ENCODE data around the gene TMC6.

GRCh38 chr17:78124081-78124835, 4.3 kb downstream of the TMC6 start:
- TF ChIP-seq, protein P1, sequence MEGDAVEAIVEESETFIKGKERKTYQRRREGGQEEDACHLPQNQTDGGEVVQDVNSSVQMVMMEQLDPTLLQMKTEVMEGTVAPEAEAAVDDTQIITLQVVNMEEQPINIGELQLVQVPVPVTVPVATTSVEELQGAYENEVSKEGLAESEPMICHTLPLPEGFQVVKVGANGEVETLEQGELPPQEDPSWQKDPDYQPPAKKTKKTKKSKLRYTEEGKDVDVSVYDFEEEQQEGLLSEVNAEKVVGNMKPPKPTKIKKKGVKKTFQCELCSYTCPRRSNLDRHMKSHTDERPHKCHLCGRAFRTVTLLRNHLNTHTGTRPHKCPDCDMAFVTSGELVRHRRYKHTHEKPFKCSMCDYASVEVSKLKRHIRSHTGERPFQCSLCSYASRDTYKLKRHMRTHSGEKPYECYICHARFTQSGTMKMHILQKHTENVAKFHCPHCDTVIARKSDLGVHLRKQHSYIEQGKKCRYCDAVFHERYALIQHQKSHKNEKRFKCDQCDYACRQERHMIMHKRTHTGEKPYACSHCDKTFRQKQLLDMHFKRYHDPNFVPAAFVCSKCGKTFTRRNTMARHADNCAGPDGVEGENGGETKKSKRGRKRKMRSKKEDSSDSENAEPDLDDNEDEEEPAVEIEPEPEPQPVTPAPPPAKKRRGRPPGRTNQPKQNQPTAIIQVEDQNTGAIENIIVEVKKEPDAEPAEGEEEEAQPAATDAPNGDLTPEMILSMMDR (IDR thresholded peaks at IDR 0.05), result no peak
- no peak for TF ChIP-seq POLR2A (IDR thresholded peaks at IDR 0.05)

All from breast epithelium (tissue), 3 donors.